DND-41 (cell line): ENCODE measurements around the gene NLGN1.

Experiments
- CTCF ChIP-seq: IDR thresholded peaks from 2 replicates; pipeline ENCODE4 v1.5.1; 2012; ENCODE audit warnings: borderline replicate concordance, low read length, moderate library complexity, mild to moderate bottlenecking; ENCODE audit not compliant: poor library complexity, severe bottlenecking; ENCODE audit errors: extremely low read depth
- EZH2 ChIP-seq: IDR thresholded peaks from 3 replicates; pipeline ENCODE4 v1.6.1; 2012; ENCODE audit warnings: borderline replicate concordance, low read depth, mild to moderate bottlenecking, moderate library complexity, low read length, inconsistent platforms; ENCODE audit not compliant: severe bottlenecking

- TF ChIP-seq EZH2, result no peak
- no peak for TF ChIP-seq CTCF
Measured at GRCh38 chr3:174060431-174060830, 662.9 kb downstream of the NLGN1 start.
